ENCODE measurements around the gene MRPL37. TPM values are rescaled to one million over a fixed set of nuclear protein-coding genes. Genes with fewer than 3 reads are reported as not detected.

Gene MRPL37
- total RNA-seq, 2 experiments from 2014 or later = 107 to 126 TPM

- intact Hi-C loops (cut with micrococcal nuclease; ENCODE audit: unreplicated experiment) = no loop called here
- Histone ChIP-seq H3K27ac (ENCODE audit: low read depth, low read length, poor library complexity, severe bottlenecking) (no peak overlapping the region), H3K4me2 (ENCODE audit: low read length) (no peak overlapping the region), H4K20me1 (ENCODE audit: insufficient read depth, low read length) (no peaks in the 10 kb centered on the region), H3K36me3 (ENCODE audit: insufficient read depth, low read length) (no peaks in the 10 kb centered on the region), H3K79me2 (ENCODE audit: insufficient read depth, low read depth, low read length) (no peaks in the 10 kb centered on the region), H3K9me2 (ENCODE audit: insufficient read depth, low read length) (no peaks in the 10 kb centered on the region), H3K9me3 (ENCODE audit: low read length) (no peaks in the 10 kb centered on the region), H2AFZ (ENCODE audit: low read length) (no peak overlapping the region), H3K4me3 (ENCODE audit: low read depth, low read length, poor library complexity, severe bottlenecking) (no peak overlapping the region), H3K4me1 (ENCODE audit: insufficient read depth, low read length, poor library complexity, severe bottlenecking) (no peaks in the 10 kb centered on the region)
- no TSS peak for BruUV-seq (replicated peaks)
- CTCF ChIA-PET (ENCODE audit: unreplicated experiment) = no interaction called here
- no peak for TF ChIP-seq EZH2phosphoT487 (IDR thresholded peaks at IDR 0.05; ENCODE audit: borderline replicate concordance, low read depth, low read length)
- TF ChIP-seq, protein P1, sequence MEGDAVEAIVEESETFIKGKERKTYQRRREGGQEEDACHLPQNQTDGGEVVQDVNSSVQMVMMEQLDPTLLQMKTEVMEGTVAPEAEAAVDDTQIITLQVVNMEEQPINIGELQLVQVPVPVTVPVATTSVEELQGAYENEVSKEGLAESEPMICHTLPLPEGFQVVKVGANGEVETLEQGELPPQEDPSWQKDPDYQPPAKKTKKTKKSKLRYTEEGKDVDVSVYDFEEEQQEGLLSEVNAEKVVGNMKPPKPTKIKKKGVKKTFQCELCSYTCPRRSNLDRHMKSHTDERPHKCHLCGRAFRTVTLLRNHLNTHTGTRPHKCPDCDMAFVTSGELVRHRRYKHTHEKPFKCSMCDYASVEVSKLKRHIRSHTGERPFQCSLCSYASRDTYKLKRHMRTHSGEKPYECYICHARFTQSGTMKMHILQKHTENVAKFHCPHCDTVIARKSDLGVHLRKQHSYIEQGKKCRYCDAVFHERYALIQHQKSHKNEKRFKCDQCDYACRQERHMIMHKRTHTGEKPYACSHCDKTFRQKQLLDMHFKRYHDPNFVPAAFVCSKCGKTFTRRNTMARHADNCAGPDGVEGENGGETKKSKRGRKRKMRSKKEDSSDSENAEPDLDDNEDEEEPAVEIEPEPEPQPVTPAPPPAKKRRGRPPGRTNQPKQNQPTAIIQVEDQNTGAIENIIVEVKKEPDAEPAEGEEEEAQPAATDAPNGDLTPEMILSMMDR (conservative IDR thresholded peaks at IDR 0.05; ENCODE audit: low read length) = no peak
- POLR2A ChIA-PET = no interaction called here
- no peak for DNase-seq (ENCODE audit: low spot score)
Measured at GRCh38 chr1:54246116-54246721, 46.3 kb downstream of the MRPL37 start.

- H3K27ac ChIP-seq (ENCODE audit: low read depth, low read length, poor library complexity, severe bottlenecking) = no peak overlapping the region
- ChIA-PET POLR2A (no interaction called here), CTCF (ENCODE audit: unreplicated experiment) (no interaction called here)
- no peak overlapping the region for H2AFZ ChIP-seq (ENCODE audit: low read length)
- TF ChIP-seq, protein P1 (conservative IDR thresholded peaks at IDR 0.05; ENCODE audit: low read length) = no peak
- TF ChIP-seq EZH2phosphoT487 (IDR thresholded peaks at IDR 0.05; ENCODE audit: borderline replicate concordance, low read depth, low read length) = no peak
- H3K9me2 ChIP-seq (ENCODE audit: insufficient read depth, low read length) = no peaks in the 10 kb centered on the region
- H3K4me2 ChIP-seq (ENCODE audit: low read length) = no peak overlapping the region
- H4K20me1 ChIP-seq (ENCODE audit: insufficient read depth, low read length) = no peaks in the 10 kb centered on the region
- no peaks in the 10 kb centered on the region for H3K36me3 ChIP-seq (ENCODE audit: insufficient read depth, low read length)
- intact Hi-C loops (cut with micrococcal nuclease; ENCODE audit: unreplicated experiment) = no loop called here
- DNase-seq (ENCODE audit: low spot score) = no peak
- H3K4me1 ChIP-seq (ENCODE audit: insufficient read depth, low read length, poor library complexity, severe bottlenecking) = no peaks in the 10 kb centered on the region
- BruUV-seq (replicated peaks) = no TSS peak
- H3K4me3 ChIP-seq (ENCODE audit: low read depth, low read length, poor library complexity, severe bottlenecking) = no peak overlapping the region
- H3K79me2 ChIP-seq (ENCODE audit: insufficient read depth, low read depth, low read length) = no peaks in the 10 kb centered on the region
- H3K9me3 ChIP-seq (ENCODE audit: low read length) = no peaks in the 10 kb centered on the region
Measured at GRCh38 chr1:54247863-54248515, 48.0 kb downstream of the MRPL37 start.

- H3K36me3 ChIP-seq (ENCODE audit: insufficient read depth, low read length) = no peaks in the 10 kb centered on the region
- no peaks in the 10 kb centered on the region for H3K4me1 ChIP-seq (ENCODE audit: insufficient read depth, low read length, poor library complexity, severe bottlenecking)
- intact Hi-C loops (cut with micrococcal nuclease; ENCODE audit: unreplicated experiment) = no loop called here
- no peak overlapping the region for H3K4me3 ChIP-seq (ENCODE audit: low read depth, low read length, poor library complexity, severe bottlenecking)
- H4K20me1 ChIP-seq (ENCODE audit: insufficient read depth, low read length) = no peaks in the 10 kb centered on the region
- no TSS peak for BruUV-seq (replicated peaks)
- H3K9me3 ChIP-seq (ENCODE audit: low read length) = no peaks in the 10 kb centered on the region
- ChIA-PET CTCF (ENCODE audit: unreplicated experiment) (no interaction called here), POLR2A (no interaction called here)
- no peak overlapping the region for H3K27ac ChIP-seq (ENCODE audit: low read depth, low read length, poor library complexity, severe bottlenecking)
- TF ChIP-seq, protein P1 (conservative IDR thresholded peaks at IDR 0.05; ENCODE audit: low read length) = no peak
- no peak for TF ChIP-seq EZH2phosphoT487 (IDR thresholded peaks at IDR 0.05; ENCODE audit: borderline replicate concordance, low read depth, low read length)
- DNase-seq (ENCODE audit: low spot score) = no peak
- H3K79me2 ChIP-seq (ENCODE audit: insufficient read depth, low read depth, low read length) = no peaks in the 10 kb centered on the region
- no peak overlapping the region for H3K4me2 ChIP-seq (ENCODE audit: low read length)
- H2AFZ ChIP-seq (ENCODE audit: low read length) = no peak overlapping the region
- H3K9me2 ChIP-seq (ENCODE audit: insufficient read depth, low read length) = no peaks in the 10 kb centered on the region
Measured at GRCh38 chr1:54248966-54249365, 49.0 kb downstream of the MRPL37 start.

All from OCI-LY7 (cell line).